ENCODE measurements around the gene PRIM2.
"Not testable (repeated sequence)": the region's sequence is repeated elsewhere in the genome, so short reads cannot be mapped to it uniquely, and the experiment has no call there.

DNA sequence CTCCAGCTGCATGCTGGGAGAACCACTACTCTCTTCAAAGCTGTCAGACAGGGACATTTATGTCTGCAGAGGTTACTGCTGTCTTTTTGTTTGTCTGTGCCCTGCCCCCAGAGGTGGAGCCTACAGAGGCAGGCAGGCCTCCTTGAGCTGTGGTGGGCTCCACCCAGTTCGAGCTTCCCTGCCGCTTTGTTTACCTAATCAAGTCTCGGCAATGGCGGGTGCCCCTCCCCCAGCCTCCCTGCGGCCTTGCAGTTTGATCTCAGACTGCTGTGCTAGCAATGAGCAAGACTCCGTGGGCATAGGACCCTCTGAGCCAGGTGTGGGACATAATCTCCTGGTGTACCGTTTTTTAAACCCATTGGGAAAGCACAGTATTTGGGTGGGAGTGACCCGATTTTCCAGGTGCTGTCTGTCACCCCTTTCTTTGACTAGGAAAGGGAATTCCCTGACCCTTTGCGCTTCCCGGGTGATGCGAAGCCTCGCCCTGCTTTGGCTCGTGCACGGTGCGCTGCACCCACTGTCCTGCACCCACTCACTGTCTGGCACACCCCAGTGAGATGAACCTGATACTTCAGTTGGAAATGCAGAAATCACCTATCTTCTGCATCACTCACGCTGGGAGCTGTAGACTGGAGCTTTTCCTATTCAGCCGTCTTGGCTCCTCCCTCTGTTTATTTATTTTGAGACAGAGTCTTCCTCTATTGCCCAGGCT is 43.2 kb upstream of the PRIM2 start:
- TF ChIP-seq, protein P1, sequence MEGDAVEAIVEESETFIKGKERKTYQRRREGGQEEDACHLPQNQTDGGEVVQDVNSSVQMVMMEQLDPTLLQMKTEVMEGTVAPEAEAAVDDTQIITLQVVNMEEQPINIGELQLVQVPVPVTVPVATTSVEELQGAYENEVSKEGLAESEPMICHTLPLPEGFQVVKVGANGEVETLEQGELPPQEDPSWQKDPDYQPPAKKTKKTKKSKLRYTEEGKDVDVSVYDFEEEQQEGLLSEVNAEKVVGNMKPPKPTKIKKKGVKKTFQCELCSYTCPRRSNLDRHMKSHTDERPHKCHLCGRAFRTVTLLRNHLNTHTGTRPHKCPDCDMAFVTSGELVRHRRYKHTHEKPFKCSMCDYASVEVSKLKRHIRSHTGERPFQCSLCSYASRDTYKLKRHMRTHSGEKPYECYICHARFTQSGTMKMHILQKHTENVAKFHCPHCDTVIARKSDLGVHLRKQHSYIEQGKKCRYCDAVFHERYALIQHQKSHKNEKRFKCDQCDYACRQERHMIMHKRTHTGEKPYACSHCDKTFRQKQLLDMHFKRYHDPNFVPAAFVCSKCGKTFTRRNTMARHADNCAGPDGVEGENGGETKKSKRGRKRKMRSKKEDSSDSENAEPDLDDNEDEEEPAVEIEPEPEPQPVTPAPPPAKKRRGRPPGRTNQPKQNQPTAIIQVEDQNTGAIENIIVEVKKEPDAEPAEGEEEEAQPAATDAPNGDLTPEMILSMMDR (IDR thresholded peaks at IDR 0.05) = not testable (repeated sequence)
- TF ChIP-seq POLR2A (IDR thresholded peaks at IDR 0.05) = not testable (repeated sequence)
